ENCODE data around the gene STXBP4. TPM values are rescaled to one million over a fixed set of nuclear protein-coding genes. Genes with fewer than 3 reads are reported as not detected.

The STXBP4 gene
- 10 to 100 TPM; 16.9 to 18.6 (median 18.2) TPM for polyA plus RNA-seq (ENCODE audit: insufficient read length in 3 of 3)

GRCh38 chr17:54968262-54968987 lies at the start of gene STXBP4, which contains the start of gene COX11:
Gene STXBP4, plus strand, starts transcription at chr17:54968765. Its CDS starts 17,455 bp downstream, at chr17:54986220.
Gene COX11, minus strand, starts transcription at chr17:54968654. Its CDS starts 8 bp downstream, at chr17:54968646.
- DNase-seq (ENCODE audit: low read depth in 3 of 3, low spot score in 2 of 3) = peak; percentile 94 to 97 (median 95)

GRCh38 chr17:54919425-54919824 lies 49.1 kb upstream of the STXBP4 start:
- DNase-seq (ENCODE audit: low read depth in 3 of 3, low spot score in 2 of 3) = no peak

- no peak for DNase-seq (ENCODE audit: low read depth in 3 of 3, low spot score in 2 of 3)
These were observed 47.7 kb upstream of the STXBP4 start for GRCh38 chr17:54920819-54921218.

- DNase-seq (ENCODE audit: low read depth in 3 of 3, low spot score in 2 of 3) = no peak
These were observed 44.2 kb upstream of the STXBP4 start for GRCh38 chr17:54924405-54924804.

GRCh38 chr17:54927525-54927924 lies 41.0 kb upstream of the STXBP4 start:
- DNase-seq (ENCODE audit: low read depth in 3 of 3, low spot score in 2 of 3) = no peak

- DNase-seq (ENCODE audit: low read depth in 3 of 3, low spot score in 2 of 3) = no peak
These were observed 35.9 kb upstream of the STXBP4 start for GRCh38 chr17:54932711-54933110.

GRCh38 chr17:54933921-54934320 lies 34.6 kb upstream of the STXBP4 start:
- no peak for DNase-seq (ENCODE audit: low read depth in 3 of 3, low spot score in 2 of 3)

- no peak for DNase-seq (ENCODE audit: low read depth in 3 of 3, low spot score in 2 of 3)
These were observed 33.1 kb upstream of the STXBP4 start for GRCh38 chr17:54935471-54935870.

GRCh38 chr17:54937018-54937417 lies 31.5 kb upstream of the STXBP4 start:
- no peak for DNase-seq (ENCODE audit: low read depth in 3 of 3, low spot score in 2 of 3)

GRCh38 chr17:54937426-54937825 lies 31.1 kb upstream of the STXBP4 start:
- DNase-seq (ENCODE audit: low read depth in 3 of 3, low spot score in 2 of 3) = no peak

GRCh38 chr17:54941285-54941684 lies 27.3 kb upstream of the STXBP4 start:
- DNase-seq (ENCODE audit: low read depth in 3 of 3, low spot score in 2 of 3) = no peak

- DNase-seq (ENCODE audit: low read depth in 3 of 3, low spot score in 2 of 3) = no peak
These were observed 23.8 kb upstream of the STXBP4 start for GRCh38 chr17:54944796-54945195.

GRCh38 chr17:54945231-54945630 lies 23.3 kb upstream of the STXBP4 start:
- DNase-seq (ENCODE audit: low read depth in 3 of 3, low spot score in 2 of 3) = no peak

GRCh38 chr17:54945671-54946070 lies 22.9 kb upstream of the STXBP4 start:
- no peak for DNase-seq (ENCODE audit: low read depth in 3 of 3, low spot score in 2 of 3)

- DNase-seq (ENCODE audit: low read depth in 3 of 3, low spot score in 2 of 3) = no peak
These were observed 21.2 kb upstream of the STXBP4 start for GRCh38 chr17:54947396-54947795.

- DNase-seq (ENCODE audit: low read depth in 3 of 3, low spot score in 2 of 3) = no peak
These were observed 20.2 kb upstream of the STXBP4 start for GRCh38 chr17:54948380-54948779.

GRCh38 chr17:54950116-54950515 lies 18.4 kb upstream of the STXBP4 start:
- DNase-seq (ENCODE audit: low read depth in 3 of 3, low spot score in 2 of 3) = no peak

- no peak for DNase-seq (ENCODE audit: low read depth in 3 of 3, low spot score in 2 of 3)
These were observed 17.3 kb upstream of the STXBP4 start for GRCh38 chr17:54951286-54951685.

GRCh38 chr17:54956791-54957190 lies 11.8 kb upstream of the STXBP4 start:
- no peak for DNase-seq (ENCODE audit: low read depth in 3 of 3, low spot score in 2 of 3)

GRCh38 chr17:54967621-54968261 lies 824 bp upstream of the STXBP4 start:
- peak; percentile 21 to 45 (median 41) for DNase-seq (ENCODE audit: low read depth in 3 of 3, low spot score in 2 of 3)

- DNase-seq (ENCODE audit: low read depth in 3 of 3, low spot score in 2 of 3) = no peak
These were observed 395 bp downstream of the STXBP4 start for GRCh38 chr17:54968988-54969332.
